ENCODE measurements around the gene NDUFAF7. TPM values are rescaled to one million over a fixed set of nuclear protein-coding genes. Genes with fewer than 3 reads are reported as not detected.
A peak's percentile ranks its signal among the peaks of the same experiment; 100 is the strongest.

The NDUFAF7 gene
- total and polyA plus RNA-seq, 2 of the 13 experiments (the other 11 are each of a cell fraction or from before 2014, with no cell fraction given), result 27.0 to 40.8 TPM

GRCh38 chr2:37196320-37197195, 34.9 kb upstream of the NDUFAF7 start, which contains the start of gene CEBPZOS (continued):
- TF ChIP-seq, protein P1, sequence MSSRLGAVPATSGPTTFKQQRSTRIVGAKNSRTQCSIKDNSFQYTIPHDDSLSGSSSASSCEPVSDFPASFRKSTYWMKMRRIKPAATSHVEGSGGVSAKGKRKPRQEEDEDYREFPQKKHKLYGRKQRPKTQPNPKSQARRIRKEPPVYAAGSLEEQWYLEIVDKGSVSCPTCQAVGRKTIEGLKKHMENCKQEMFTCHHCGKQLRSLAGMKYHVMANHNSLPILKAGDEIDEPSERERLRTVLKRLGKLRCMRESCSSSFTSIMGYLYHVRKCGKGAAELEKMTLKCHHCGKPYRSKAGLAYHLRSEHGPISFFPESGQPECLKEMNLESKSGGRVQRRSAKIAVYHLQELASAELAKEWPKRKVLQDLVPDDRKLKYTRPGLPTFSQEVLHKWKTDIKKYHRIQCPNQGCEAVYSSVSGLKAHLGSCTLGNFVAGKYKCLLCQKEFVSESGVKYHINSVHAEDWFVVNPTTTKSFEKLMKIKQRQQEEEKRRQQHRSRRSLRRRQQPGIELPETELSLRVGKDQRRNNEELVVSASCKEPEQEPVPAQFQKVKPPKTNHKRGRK (CRISPR knock-in tag; IDR thresholded peaks at IDR 0.05), result no peak
- peak; percentile 75 for TF ChIP-seq DNMT1 (CRISPR knock-in tag; IDR thresholded peaks at IDR 0.05)
- peak; percentile 98 for TF ChIP-seq AGO2 (optimal IDR thresholded peaks at IDR 0.05; ENCODE audit: low read depth, low read length)
- peak; percentile 56; the same call in 1 of the 2 replicates for TF ChIP-seq HMGXB3 (CRISPR knock-in tag; IDR thresholded peaks at IDR 0.05; ENCODE audit: borderline replicate concordance)
- no peak for TF ChIP-seq EZH2 (conservative IDR thresholded peaks at IDR 0.05; ENCODE audit: low read depth, low read length)
- TF ChIP-seq ZNF652 (CRISPR knock-in tag; IDR thresholded peaks at IDR 0.05; ENCODE audit: borderline replicate concordance, low read depth), result no peak
- TF ChIP-seq MIXL1 (CRISPR knock-in tag; IDR thresholded peaks at IDR 0.05), result peak; percentile 88
- TF ChIP-seq POGZ (CRISPR knock-in tag; IDR thresholded peaks at IDR 0.05), result peak; percentile 92
- TF ChIP-seq, protein P2, sequence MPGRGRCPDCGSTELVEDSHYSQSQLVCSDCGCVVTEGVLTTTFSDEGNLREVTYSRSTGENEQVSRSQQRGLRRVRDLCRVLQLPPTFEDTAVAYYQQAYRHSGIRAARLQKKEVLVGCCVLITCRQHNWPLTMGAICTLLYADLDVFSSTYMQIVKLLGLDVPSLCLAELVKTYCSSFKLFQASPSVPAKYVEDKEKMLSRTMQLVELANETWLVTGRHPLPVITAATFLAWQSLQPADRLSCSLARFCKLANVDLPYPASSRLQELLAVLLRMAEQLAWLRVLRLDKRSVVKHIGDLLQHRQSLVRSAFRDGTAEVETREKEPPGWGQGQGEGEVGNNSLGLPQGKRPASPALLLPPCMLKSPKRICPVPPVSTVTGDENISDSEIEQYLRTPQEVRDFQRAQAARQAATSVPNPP (CRISPR knock-in tag; IDR thresholded peaks at IDR 0.05), result peak; percentile 97
- no peak; the same call in 1 of the 2 replicates for TF ChIP-seq JUND (CRISPR knock-in tag; IDR thresholded peaks at IDR 0.05)
- TF ChIP-seq EED (CRISPR knock-in tag; IDR thresholded peaks at IDR 0.05), result peak; percentile 93
- TF ChIP-seq ETV6 (CRISPR knock-in tag; conservative IDR thresholded peaks at IDR 0.05), result peak; percentile 35
- peak; percentile 19; the same call in 1 of the 2 replicates for TF ChIP-seq ATF2 (CRISPR knock-in tag; IDR thresholded peaks at IDR 0.05)
- TF ChIP-seq MAZ (IDR thresholded peaks at IDR 0.05; ENCODE audit: borderline replicate concordance, low read depth, low read length), result 0 out of 2 replicates have a peak, but pooled peaks have one; percentile 31
- peak; percentile 90 for TF ChIP-seq MAZ (CRISPR knock-in tag; IDR thresholded peaks at IDR 0.05; ENCODE audit: low read depth)
- TF ChIP-seq ZNF414 (CRISPR knock-in tag; IDR thresholded peaks at IDR 0.05), result peak; percentile 45; the same call in 1 of the 2 replicates
- TF ChIP-seq HMG20B (CRISPR knock-in tag; conservative IDR thresholded peaks at IDR 0.05), result peak; percentile 16; the same call in 1 of the 2 replicates
- no peak; the same call in 1 of the 2 replicates for TF ChIP-seq ZNF124 (CRISPR knock-in tag; IDR thresholded peaks at IDR 0.05)
- TF ChIP-seq ARNT2 (CRISPR knock-in tag; IDR thresholded peaks at IDR 0.05; ENCODE audit: low read depth), result peak; percentile 87
- peak; percentile 71 for TF ChIP-seq ZNF292 (CRISPR knock-in tag; IDR thresholded peaks at IDR 0.05; ENCODE audit: borderline replicate concordance, low read depth)
